HG03135 (cell line): ENCODE data around the gene FHIT.

Experiments
- ATAC-seq: cut with Tn5 transposase; IDR thresholded peaks from one replicate; pipeline ENCODE4 v1.9.1; 2021; ENCODE audit warnings: mild to moderate bottlenecking, moderate library complexity; ENCODE audit not compliant: unreplicated experiment

Gene FHIT

GRCh38 chr3:59930170-59930569, 1321.1 kb downstream of the FHIT start:
- no peak for ATAC-seq

GRCh38 chr3:59927056-59927455, 1324.2 kb downstream of the FHIT start:
- ATAC-seq, result no peak

- no peak for ATAC-seq
These were observed 1325.3 kb downstream of the FHIT start for GRCh38 chr3:59925946-59926345.

- no peak for ATAC-seq
These were observed 1329.1 kb downstream of the FHIT start for GRCh38 chr3:59922192-59922591.

- ATAC-seq, result no peak
These were observed 1330.4 kb downstream of the FHIT start for GRCh38 chr3:59920822-59921221.

GRCh38 chr3:59919586-59919985, 1331.7 kb downstream of the FHIT start:
- ATAC-seq, result no peak

GRCh38 chr3:59914251-59914650, 1337.0 kb downstream of the FHIT start:
- ATAC-seq, result no peak

- no peak for ATAC-seq
These were observed 1337.6 kb downstream of the FHIT start for GRCh38 chr3:59913645-59914044.

- ATAC-seq, result no peak
These were observed 1342.6 kb downstream of the FHIT start for GRCh38 chr3:59908701-59909100.

- ATAC-seq, result no peak
These were observed 1343.0 kb downstream of the FHIT start for GRCh38 chr3:59908280-59908679.

GRCh38 chr3:59904296-59904695, 1347.0 kb downstream of the FHIT start:
- ATAC-seq, result no peak

- no peak for ATAC-seq
These were observed 1352.2 kb downstream of the FHIT start for GRCh38 chr3:59899061-59899460.

- ATAC-seq, result no peak
These were observed 1355.3 kb downstream of the FHIT start for GRCh38 chr3:59895972-59896371.

- no peak for ATAC-seq
These were observed 1356.7 kb downstream of the FHIT start for GRCh38 chr3:59894425-59895121.

- no peak for ATAC-seq
These were observed 1360.6 kb downstream of the FHIT start for GRCh38 chr3:59890639-59891038.

- ATAC-seq, result no peak
These were observed 1364.5 kb downstream of the FHIT start for GRCh38 chr3:59886790-59887189.

- no peak for ATAC-seq
These were observed 1365.3 kb downstream of the FHIT start for GRCh38 chr3:59885899-59886400.

- ATAC-seq, result no peak
These were observed 1366.2 kb downstream of the FHIT start for GRCh38 chr3:59885101-59885500.

GRCh38 chr3:59884409-59884808, 1366.8 kb downstream of the FHIT start:
- no peak for ATAC-seq

GRCh38 chr3:59882746-59883145, 1368.5 kb downstream of the FHIT start:
- no peak for ATAC-seq

- no peak for ATAC-seq
These were observed 1370.5 kb downstream of the FHIT start for GRCh38 chr3:59880717-59881116.

GRCh38 chr3:59879031-59879581, 1372.1 kb downstream of the FHIT start:
- ATAC-seq, result no peak

- no peak for ATAC-seq
These were observed 1373.2 kb downstream of the FHIT start for GRCh38 chr3:59878038-59878427.
